ENCODE data around the gene NT5C.

Gene NT5C

DNA sequence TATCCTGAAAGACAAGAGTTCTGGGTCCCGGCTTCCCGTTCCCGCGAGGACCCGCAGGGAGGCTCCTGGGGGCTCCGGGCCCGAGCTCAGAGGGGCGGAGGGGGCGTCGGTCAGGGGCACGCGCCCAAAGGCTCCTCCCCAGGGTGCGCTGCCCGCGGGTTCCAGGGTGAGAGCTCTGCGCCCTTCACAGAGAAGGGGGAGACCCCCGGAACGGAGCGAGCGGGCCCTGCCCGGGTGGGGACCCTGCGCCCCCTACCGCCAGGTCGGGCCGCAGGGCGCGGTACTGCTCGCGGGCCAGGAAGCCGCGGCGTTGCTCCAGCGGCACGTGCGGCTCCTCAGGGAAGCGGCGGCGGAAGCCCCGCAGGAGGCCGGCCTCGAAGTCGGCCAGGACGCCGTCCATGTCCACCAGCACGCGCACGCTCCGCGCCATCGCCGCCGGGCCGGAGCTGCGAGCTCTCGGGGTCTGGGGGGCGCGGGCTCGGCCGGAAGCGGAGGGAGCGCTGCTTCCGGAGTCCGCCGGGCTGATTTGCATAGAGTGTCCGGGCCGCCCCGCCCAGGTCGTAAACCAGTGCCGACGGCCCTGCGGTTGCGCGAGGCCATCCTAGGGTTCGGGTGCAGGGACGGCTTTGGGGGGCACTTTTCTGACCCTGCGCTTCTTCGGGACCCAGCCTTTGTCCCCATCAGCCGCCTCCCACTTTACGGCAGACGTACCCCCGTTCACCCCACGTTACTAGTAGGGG is at the start of gene NT5C:
NT5C (minus strand) TSS at position 465 of the 740 bp plus-strand sequence; CDS start at position 430, 35 bp downstream.
- H3K4me1 ChIP-seq (ENCODE audit: control insufficient read depth, low read length), result peaks cover 16% of the 10 kb centered on the region
- no peaks in the 10 kb centered on the region for H4K20me1 ChIP-seq (ENCODE audit: control insufficient read depth, insufficient read depth, low read depth, low read length)
- H3K27ac ChIP-seq (ENCODE audit: low read depth, low read length), result peak within 1 kb of the TSS; percentile 78
- H3K4me2 ChIP-seq (ENCODE audit: low read length), result peak within 1 kb of the TSS; percentile 66
- TF ChIP-seq EZH2phosphoT487 (IDR thresholded peaks at IDR 0.05; ENCODE audit: borderline replicate concordance, low read length), result no peak
- TF ChIP-seq, protein P1, sequence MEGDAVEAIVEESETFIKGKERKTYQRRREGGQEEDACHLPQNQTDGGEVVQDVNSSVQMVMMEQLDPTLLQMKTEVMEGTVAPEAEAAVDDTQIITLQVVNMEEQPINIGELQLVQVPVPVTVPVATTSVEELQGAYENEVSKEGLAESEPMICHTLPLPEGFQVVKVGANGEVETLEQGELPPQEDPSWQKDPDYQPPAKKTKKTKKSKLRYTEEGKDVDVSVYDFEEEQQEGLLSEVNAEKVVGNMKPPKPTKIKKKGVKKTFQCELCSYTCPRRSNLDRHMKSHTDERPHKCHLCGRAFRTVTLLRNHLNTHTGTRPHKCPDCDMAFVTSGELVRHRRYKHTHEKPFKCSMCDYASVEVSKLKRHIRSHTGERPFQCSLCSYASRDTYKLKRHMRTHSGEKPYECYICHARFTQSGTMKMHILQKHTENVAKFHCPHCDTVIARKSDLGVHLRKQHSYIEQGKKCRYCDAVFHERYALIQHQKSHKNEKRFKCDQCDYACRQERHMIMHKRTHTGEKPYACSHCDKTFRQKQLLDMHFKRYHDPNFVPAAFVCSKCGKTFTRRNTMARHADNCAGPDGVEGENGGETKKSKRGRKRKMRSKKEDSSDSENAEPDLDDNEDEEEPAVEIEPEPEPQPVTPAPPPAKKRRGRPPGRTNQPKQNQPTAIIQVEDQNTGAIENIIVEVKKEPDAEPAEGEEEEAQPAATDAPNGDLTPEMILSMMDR (IDR thresholded peaks at IDR 0.05; ENCODE audit: low read depth, low read length, poor library complexity, severe bottlenecking), result peak; percentile 76
- peaks cover 33% of the 10 kb centered on the region for H3K36me3 ChIP-seq (ENCODE audit: control insufficient read depth, low read length)
- peak within 1 kb of the TSS; percentile 93 for H3K4me3 ChIP-seq (ENCODE audit: low read length)
- H3K9me2 ChIP-seq (replicated peaks; ENCODE audit: control insufficient read depth, low read length), result no peaks in the 10 kb centered on the region
- peaks cover 21% of the 10 kb centered on the region for H3K79me2 ChIP-seq (ENCODE audit: control insufficient read depth, low read length)
- H3K9me3 ChIP-seq (ENCODE audit: control insufficient read depth, insufficient read depth, low read length), result no peaks in the 10 kb centered on the region
- no peaks in the 10 kb centered on the region for H3K27me3 ChIP-seq (ENCODE audit: control insufficient read depth, low read length)
- H3F3A ChIP-seq (ENCODE audit: control insufficient read depth, insufficient read depth), result peaks cover 31% of the 10 kb centered on the region

DNA sequence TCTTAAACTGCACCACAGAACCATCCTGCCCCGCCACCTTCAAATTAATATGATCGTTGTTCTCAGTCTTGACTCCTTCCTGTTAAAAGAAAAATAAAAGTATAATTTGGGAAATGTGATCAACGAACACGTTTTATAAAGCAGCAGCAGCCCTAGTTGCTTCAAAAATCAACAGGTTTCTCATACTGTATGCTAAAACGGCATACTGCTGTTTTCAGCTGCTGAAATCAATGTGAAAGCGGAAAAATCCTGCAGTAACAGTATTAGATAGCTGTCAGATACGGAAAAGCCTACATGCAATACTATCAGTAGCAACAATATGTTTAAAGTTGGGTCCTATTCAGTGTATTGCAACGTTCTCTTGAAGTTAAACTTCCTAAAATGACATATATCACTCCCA is 49.6 kb upstream of the NT5C start:
- no peaks in the 10 kb centered on the region for H3K9me3 ChIP-seq (ENCODE audit: control insufficient read depth, insufficient read depth, low read length)
- H3K9me2 ChIP-seq (replicated peaks; ENCODE audit: control insufficient read depth, low read length), result no peaks in the 10 kb centered on the region
- H3K27ac ChIP-seq (ENCODE audit: low read depth, low read length), result peak overlapping the region; percentile 75; the same call in 1 of the 2 replicates
- H3F3A ChIP-seq (ENCODE audit: control insufficient read depth, insufficient read depth), result no peaks in the 10 kb centered on the region; the same call in none of the 2 replicates
- peaks cover 19% of the 10 kb centered on the region for H3K4me1 ChIP-seq (ENCODE audit: control insufficient read depth, low read length)
- peaks cover 16% of the 10 kb centered on the region; the same call in 1 of the 2 replicates for H4K20me1 ChIP-seq (ENCODE audit: control insufficient read depth, insufficient read depth, low read depth, low read length)
- peak overlapping the region; percentile 77 for H3K4me2 ChIP-seq (ENCODE audit: low read length)
- peak overlapping the region; percentile 99 for H3K4me3 ChIP-seq (ENCODE audit: low read length)
- peaks cover 60% of the 10 kb centered on the region for H3K36me3 ChIP-seq (ENCODE audit: control insufficient read depth, low read length)
- no peaks in the 10 kb centered on the region for H3K27me3 ChIP-seq (ENCODE audit: control insufficient read depth, low read length)
- H3K79me2 ChIP-seq (ENCODE audit: control insufficient read depth, low read length), result peaks cover 75% of the 10 kb centered on the region
- TF ChIP-seq, protein P1 (IDR thresholded peaks at IDR 0.05; ENCODE audit: low read depth, low read length, poor library complexity, severe bottlenecking), result no peak
- no peak for TF ChIP-seq EZH2phosphoT487 (IDR thresholded peaks at IDR 0.05; ENCODE audit: borderline replicate concordance, low read length)

DNA sequence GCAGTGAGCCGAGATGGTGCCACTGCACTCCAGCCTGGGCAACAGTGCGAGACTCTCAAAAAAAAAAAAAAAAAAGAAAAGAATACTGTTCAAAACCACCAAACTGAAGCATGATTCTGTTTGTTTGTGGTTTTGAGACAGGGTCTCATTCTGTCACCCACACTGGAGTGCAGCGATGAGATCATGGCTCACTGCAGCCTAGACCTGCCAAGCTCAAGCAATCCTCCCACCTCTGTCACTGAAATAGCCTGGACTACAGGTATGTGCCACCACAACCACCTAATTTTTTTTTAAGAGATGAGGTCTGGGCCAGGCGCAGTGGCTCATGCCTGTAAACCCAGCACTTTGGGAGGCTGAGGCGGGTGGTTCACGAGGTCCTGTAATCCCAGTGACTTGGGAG is 46.9 kb upstream of the NT5C start:
- Histone ChIP-seq H3F3A (ENCODE audit: control insufficient read depth, insufficient read depth) (peaks cover 8% of the 10 kb centered on the region), H3K27ac (ENCODE audit: low read depth, low read length) (no peak overlapping the region), H3K36me3 (ENCODE audit: control insufficient read depth, low read length) (peaks cover 86% of the 10 kb centered on the region), H3K4me2 (ENCODE audit: low read length) (no peak overlapping the region), H3K9me2 (replicated peaks; ENCODE audit: control insufficient read depth, low read length) (no peaks in the 10 kb centered on the region), H3K4me1 (ENCODE audit: control insufficient read depth, low read length) (peaks cover 14% of the 10 kb centered on the region), H3K4me3 (ENCODE audit: low read length) (no peak overlapping the region), H3K27me3 (ENCODE audit: control insufficient read depth, low read length) (no peaks in the 10 kb centered on the region), H3K9me3 (ENCODE audit: control insufficient read depth, insufficient read depth, low read length) (no peaks in the 10 kb centered on the region), H4K20me1 (ENCODE audit: control insufficient read depth, insufficient read depth, low read depth, low read length) (peaks cover 16% of the 10 kb centered on the region; the same call in 1 of the 2 replicates), H3K79me2 (ENCODE audit: control insufficient read depth, low read length) (peaks cover 97% of the 10 kb centered on the region)
- TF ChIP-seq EZH2phosphoT487 (IDR thresholded peaks at IDR 0.05; ENCODE audit: borderline replicate concordance, low read length), result no peak
- TF ChIP-seq, protein P1 (IDR thresholded peaks at IDR 0.05; ENCODE audit: low read depth, low read length, poor library complexity, severe bottlenecking), result no peak

Measured in DOHH2 (cell line).